ENCODE results near the gene KIN.
"Not testable (repeated sequence)": the region's sequence is repeated elsewhere in the genome, so short reads cannot be mapped to it uniquely, and the experiment has no call there.

Gene KIN

GRCh38 chr10:7722927-7723529, 64.8 kb downstream of the KIN start:
- DNase-seq (ENCODE audit: low read depth): no peak

GRCh38 chr10:7720478-7720877, 67.3 kb downstream of the KIN start:
- no peak for DNase-seq (ENCODE audit: low read depth)

- no peak for DNase-seq (ENCODE audit: low read depth)
Observed at GRCh38 chr10:7718685-7719084, 69.1 kb downstream of the KIN start.

- no peak for DNase-seq (ENCODE audit: low read depth)
Observed at GRCh38 chr10:7717767-7718166, 70.0 kb downstream of the KIN start.

- no peak for DNase-seq (ENCODE audit: low read depth)
Observed at GRCh38 chr10:7715515-7715914, 72.3 kb downstream of the KIN start.

GRCh38 chr10:7711075-7711474, 76.7 kb downstream of the KIN start:
- DNase-seq (ENCODE audit: low read depth): not testable (repeated sequence)

- DNase-seq (ENCODE audit: low read depth): no peak
Observed at GRCh38 chr10:7710446-7710845, 77.3 kb downstream of the KIN start.

- no peak for DNase-seq (ENCODE audit: low read depth)
Observed at GRCh38 chr10:7708832-7709231, 79.0 kb downstream of the KIN start.

- no peak for DNase-seq (ENCODE audit: low read depth)
Observed at GRCh38 chr10:7707858-7708622, 79.8 kb downstream of the KIN start.

- no peak for DNase-seq (ENCODE audit: low read depth)
Observed at GRCh38 chr10:7707102-7707501, 80.7 kb downstream of the KIN start.

- no peak for DNase-seq (ENCODE audit: low read depth)
Observed at GRCh38 chr10:7706534-7707073, 81.2 kb downstream of the KIN start.

- DNase-seq (ENCODE audit: low read depth): no peak
Observed at GRCh38 chr10:7705341-7705740, 82.5 kb downstream of the KIN start.

- no peak for DNase-seq (ENCODE audit: low read depth)
Observed at GRCh38 chr10:7704071-7705016, 83.4 kb downstream of the KIN start.

- DNase-seq (ENCODE audit: low read depth): no peak
Observed at GRCh38 chr10:7703140-7703539, 84.7 kb downstream of the KIN start, which contains the start of gene ITIH2. Gene ITIH2 (plus strand): TSS chr10:7703316. CDS start chr10:7703435, 119 bp downstream.

- no peak for DNase-seq (ENCODE audit: low read depth)
Observed at GRCh38 chr10:7702288-7702812, 85.4 kb downstream of the KIN start.

- no peak for DNase-seq (ENCODE audit: low read depth)
Observed at GRCh38 chr10:7701158-7701742, 86.5 kb downstream of the KIN start.

All from fibroblast of gingiva (primary cell).